ENCODE results near the gene SLC12A3.

SLC12A3 gene

GRCh38 chr16:56876048-56876447 is 11.0 kb downstream of the SLC12A3 start:
- TF ChIP-seq ZNF384 (IDR thresholded peaks at IDR 0.05) (no peak), NFRKB (IDR thresholded peaks at IDR 0.05) (no peak), SP1 (IDR thresholded peaks at IDR 0.05) (no peak), CTBP1 (IDR thresholded peaks at IDR 0.05; ENCODE audit: borderline replicate concordance) (no peak), FOXA1 (IDR thresholded peaks at IDR 0.05) (no peak), ELF4 (IDR thresholded peaks at IDR 0.05) (no peak), BHLHE40 (IDR thresholded peaks at IDR 0.05; ENCODE audit: borderline replicate concordance) (no peak), FOXK2 (IDR thresholded peaks at IDR 0.05) (no peak), SUZ12 (IDR thresholded peaks at IDR 0.05) (no peak), FOXM1 (IDR thresholded peaks at IDR 0.05; ENCODE audit: borderline replicate concordance) (no peak), ARNT (IDR thresholded peaks at IDR 0.05) (no peak), PKNOX1 (IDR thresholded peaks at IDR 0.05) (no peak), LEF1 (IDR thresholded peaks at IDR 0.05; ENCODE audit: borderline replicate concordance) (no peak), HDGF (IDR thresholded peaks at IDR 0.05; ENCODE audit: borderline replicate concordance) (no peak), L3MBTL2 (conservative IDR thresholded peaks at IDR 0.05) (no peak), TARDBP (IDR thresholded peaks at IDR 0.05) (no peak)
- CTCF ChIA-PET, result interaction anchor here (1.3 kb wide), 1 partner anchor 10 kb away, joined by 3 read pairs; no protein-coding TSS in a partner anchor
- DNase-seq (ENCODE audit: extremely low spot score), result no peak
- POLR2A ChIA-PET, result no interaction called here

- no peak for DNase-seq (ENCODE audit: extremely low spot score)
- CTCF ChIA-PET, result no interaction called here
- no peak for TF ChIP-seq SP1 (IDR thresholded peaks at IDR 0.05)
- no peak for TF ChIP-seq FOXM1 (IDR thresholded peaks at IDR 0.05; ENCODE audit: borderline replicate concordance)
- TF ChIP-seq SUZ12 (IDR thresholded peaks at IDR 0.05), result no peak
- no peak for TF ChIP-seq CTBP1 (IDR thresholded peaks at IDR 0.05; ENCODE audit: borderline replicate concordance)
- TF ChIP-seq ZNF384 (IDR thresholded peaks at IDR 0.05), result no peak
- POLR2A ChIA-PET, result no interaction called here
These were observed 12.6 kb downstream of the SLC12A3 start for GRCh38 chr16:56877486-56878182.

- POLR2A ChIA-PET, result no interaction called here
- CTCF ChIA-PET, result no interaction called here
These were observed 13.4 kb downstream of the SLC12A3 start for GRCh38 chr16:56878282-56878854.

GRCh38 chr16:56879276-56879675 is 14.3 kb downstream of the SLC12A3 start:
- TF ChIP-seq LEF1 (IDR thresholded peaks at IDR 0.05; ENCODE audit: borderline replicate concordance) (no peak), FOXA1 (IDR thresholded peaks at IDR 0.05) (no peak), PKNOX1 (IDR thresholded peaks at IDR 0.05) (no peak), BHLHE40 (IDR thresholded peaks at IDR 0.05; ENCODE audit: borderline replicate concordance) (no peak), HDGF (IDR thresholded peaks at IDR 0.05; ENCODE audit: borderline replicate concordance) (no peak), ELF4 (IDR thresholded peaks at IDR 0.05) (no peak), CTBP1 (IDR thresholded peaks at IDR 0.05; ENCODE audit: borderline replicate concordance) (no peak), L3MBTL2 (conservative IDR thresholded peaks at IDR 0.05) (no peak)
- POLR2A ChIA-PET, result no interaction called here
- DNase-seq (ENCODE audit: extremely low spot score), result no peak
- CTCF ChIA-PET, result interaction anchor here (0.6 kb wide), 1 partner anchor 15 kb away, joined by 4 read pairs; no protein-coding TSS in a partner anchor

More at GRCh38 chr16:56878282-56878854, 13.4 kb downstream of the SLC12A3 start:
- no peak for DNase-seq (ENCODE audit: extremely low spot score)
- TF ChIP-seq PKNOX1 (IDR thresholded peaks at IDR 0.05), result no peak
- no peak for TF ChIP-seq BHLHE40 (IDR thresholded peaks at IDR 0.05; ENCODE audit: borderline replicate concordance)
- no peak for TF ChIP-seq ZNF384 (IDR thresholded peaks at IDR 0.05)
- TF ChIP-seq L3MBTL2 (conservative IDR thresholded peaks at IDR 0.05), result no peak
- TF ChIP-seq NFRKB (IDR thresholded peaks at IDR 0.05), result no peak
- TF ChIP-seq SP1 (IDR thresholded peaks at IDR 0.05), result no peak
- TF ChIP-seq TARDBP (IDR thresholded peaks at IDR 0.05), result no peak
- no peak for TF ChIP-seq LEF1 (IDR thresholded peaks at IDR 0.05; ENCODE audit: borderline replicate concordance)
- TF ChIP-seq FOXK2 (IDR thresholded peaks at IDR 0.05), result no peak
- TF ChIP-seq CTBP1 (IDR thresholded peaks at IDR 0.05; ENCODE audit: borderline replicate concordance), result no peak
- TF ChIP-seq SUZ12 (IDR thresholded peaks at IDR 0.05), result no peak

GRCh38 chr16:56880176-56880575 is 15.2 kb downstream of the SLC12A3 start:
- POLR2A ChIA-PET, result no interaction called here
- no peak for DNase-seq (ENCODE audit: extremely low spot score)
- CTCF ChIA-PET, result no interaction called here
- TF ChIP-seq BHLHE40 (IDR thresholded peaks at IDR 0.05; ENCODE audit: borderline replicate concordance) (no peak), FOXA1 (IDR thresholded peaks at IDR 0.05) (no peak), PKNOX1 (IDR thresholded peaks at IDR 0.05) (no peak), HDGF (IDR thresholded peaks at IDR 0.05; ENCODE audit: borderline replicate concordance) (no peak), L3MBTL2 (conservative IDR thresholded peaks at IDR 0.05) (no peak), LEF1 (IDR thresholded peaks at IDR 0.05; ENCODE audit: borderline replicate concordance) (no peak), SUZ12 (IDR thresholded peaks at IDR 0.05) (no peak), ARNT (IDR thresholded peaks at IDR 0.05) (no peak), FOXK2 (IDR thresholded peaks at IDR 0.05) (no peak), CTBP1 (IDR thresholded peaks at IDR 0.05; ENCODE audit: borderline replicate concordance) (no peak), SP1 (IDR thresholded peaks at IDR 0.05) (no peak), ZNF384 (IDR thresholded peaks at IDR 0.05) (no peak), TARDBP (IDR thresholded peaks at IDR 0.05) (no peak)
